Activated T-cell treated with anti-CD3 and anti-CD28 coated beads, Interleukin-2, amount 50 U/mL, for 24 hours (primary cell): ENCODE measurements around the gene KLF1.
"Not testable (repeated sequence)": the region's sequence is repeated elsewhere in the genome, so short reads cannot be mapped to it uniquely, and the experiment has no call there.

Source experiments
- DNase-seq: peaks from one replicate; pipeline ENCODE4 v3.0.0-alpha.2; 2020
- H3K27ac Mint-ChIP-seq: 2 replicates; pipeline ENCODE4 v1.8.0; 2020; ENCODE audit warnings: mild to moderate bottlenecking, mixed read lengths
- H3K27me3 Mint-ChIP-seq: 2 replicates; pipeline ENCODE4 v1.8.0; 2020; ENCODE audit warnings: mixed read lengths
- H3K36me3 Mint-ChIP-seq: 2 replicates; pipeline ENCODE4 v1.8.0; 2020; ENCODE audit warnings: low read depth, mixed read lengths
- H3K4me1 Mint-ChIP-seq: 2 replicates; pipeline ENCODE4 v1.8.0; 2020; ENCODE audit warnings: low read depth, mixed read lengths
- H3K4me3 Mint-ChIP-seq: 2 replicates; pipeline ENCODE4 v1.8.0; 2020; ENCODE audit warnings: mild to moderate bottlenecking, moderate library complexity, mixed read lengths
- H3K9me3 Mint-ChIP-seq: 2 replicates; pipeline ENCODE4 v1.8.0; 2020; ENCODE audit warnings: mixed read lengths

KLF1 gene

GRCh38 chr19:12866416-12867119, 20.4 kb downstream of the KLF1 start:
- Mint-ChIP-seq H3K4me1 (peaks cover 11% of the 10 kb centered on the region), H3K36me3 (no peaks in the 10 kb centered on the region), H3K9me3 (no peaks in the 10 kb centered on the region), H3K27ac (no peak overlapping the region), H3K4me3 (no peak overlapping the region), H3K27me3 (peaks cover 10% of the 10 kb centered on the region)
- no peak for DNase-seq

GRCh38 chr19:12865746-12866415, 21.1 kb downstream of the KLF1 start:
- Mint-ChIP-seq H3K9me3 (no peaks in the 10 kb centered on the region), H3K27me3 (peaks cover 10% of the 10 kb centered on the region), H3K27ac (no peak overlapping the region), H3K36me3 (no peaks in the 10 kb centered on the region), H3K4me1 (peaks cover 11% of the 10 kb centered on the region), H3K4me3 (no peak overlapping the region)
- DNase-seq, result no peak

GRCh38 chr19:12864721-12865715, 22.0 kb downstream of the KLF1 start:
- H3K27ac Mint-ChIP-seq, result no peak overlapping the region
- DNase-seq, result no peak
- peaks cover 10% of the 10 kb centered on the region for H3K27me3 Mint-ChIP-seq
- peaks cover 11% of the 10 kb centered on the region for H3K4me1 Mint-ChIP-seq
- no peak overlapping the region for H3K4me3 Mint-ChIP-seq
- no peaks in the 10 kb centered on the region for H3K9me3 Mint-ChIP-seq
- no peaks in the 10 kb centered on the region for H3K36me3 Mint-ChIP-seq

- H3K36me3 Mint-ChIP-seq, result no peaks in the 10 kb centered on the region
Measured at GRCh38 chr19:12864143-12864542, 22.9 kb downstream of the KLF1 start.

GRCh38 chr19:12859546-12859945, 27.5 kb downstream of the KLF1 start:
- Mint-ChIP-seq H3K27ac (no peak overlapping the region), H3K4me3 (no peak overlapping the region), H3K4me1 (no peaks in the 10 kb centered on the region), H3K9me3 (peaks cover 9% of the 10 kb centered on the region), H3K36me3 (no peaks in the 10 kb centered on the region), H3K27me3 (peaks cover 4% of the 10 kb centered on the region)
- DNase-seq, result no peak

More at GRCh38 chr19:12864143-12864542, 22.9 kb downstream of the KLF1 start:
- DNase-seq, result no peak
- Mint-ChIP-seq H3K4me3 (no peak overlapping the region), H3K27me3 (peaks cover 10% of the 10 kb centered on the region), H3K4me1 (peaks cover 11% of the 10 kb centered on the region), H3K27ac (no peak overlapping the region), H3K9me3 (no peaks in the 10 kb centered on the region)

GRCh38 chr19:12858041-12858928, 28.7 kb downstream of the KLF1 start:
- H3K4me3 Mint-ChIP-seq, result no peak overlapping the region
- no peaks in the 10 kb centered on the region for H3K4me1 Mint-ChIP-seq

GRCh38 chr19:12856653-12857052, 30.3 kb downstream of the KLF1 start:
- peaks cover 9% of the 10 kb centered on the region for H3K9me3 Mint-ChIP-seq
- no peaks in the 10 kb centered on the region for H3K36me3 Mint-ChIP-seq
- H3K4me1 Mint-ChIP-seq, result no peaks in the 10 kb centered on the region
- no peak overlapping the region for H3K4me3 Mint-ChIP-seq
- no peak for DNase-seq
- no peak overlapping the region for H3K27ac Mint-ChIP-seq
- H3K27me3 Mint-ChIP-seq, result no peaks in the 10 kb centered on the region

More at GRCh38 chr19:12858041-12858928, 28.7 kb downstream of the KLF1 start:
- Mint-ChIP-seq H3K36me3 (no peaks in the 10 kb centered on the region), H3K9me3 (peaks cover 9% of the 10 kb centered on the region), H3K27ac (no peak overlapping the region), H3K27me3 (peaks cover under 1% of the 10 kb centered on the region)
- no peak for DNase-seq

- Mint-ChIP-seq H3K36me3 (no peaks in the 10 kb centered on the region), H3K9me3 (no peaks in the 10 kb centered on the region), H3K27ac (no peak overlapping the region), H3K4me3 (peak overlapping the region; percentile 50), H3K27me3 (peaks cover 51% of the 10 kb centered on the region), H3K4me1 (peaks cover 7% of the 10 kb centered on the region)
- DNase-seq, result peak; percentile 94
Measured at GRCh38 chr19:12847159-12848139, 39.6 kb downstream of the KLF1 start.

- not testable (repeated sequence) for H3K9me3 Mint-ChIP-seq, H3K4me1 Mint-ChIP-seq, H3K27ac Mint-ChIP-seq, H3K36me3 Mint-ChIP-seq, H3K4me3 Mint-ChIP-seq, DNase-seq
- H3K27me3 Mint-ChIP-seq, result peaks cover 57% of the 10 kb centered on the region
Measured at GRCh38 chr19:12846613-12847012, 40.4 kb downstream of the KLF1 start.

GRCh38 chr19:12843999-12844732, 42.8 kb downstream of the KLF1 start:
- Mint-ChIP-seq H3K4me1 (peaks cover 27% of the 10 kb centered on the region), H3K27ac (no peak overlapping the region), H3K4me3 (no peak overlapping the region), H3K9me3 (no peaks in the 10 kb centered on the region), H3K27me3 (peaks cover 81% of the 10 kb centered on the region), H3K36me3 (no peaks in the 10 kb centered on the region)
- no peak for DNase-seq

- Mint-ChIP-seq H3K27me3 (peaks cover 82% of the 10 kb centered on the region), H3K9me3 (no peaks in the 10 kb centered on the region), H3K27ac (no peak overlapping the region), H3K4me3 (no peak overlapping the region), H3K36me3 (no peaks in the 10 kb centered on the region), H3K4me1 (peaks cover 33% of the 10 kb centered on the region)
- no peak for DNase-seq
Measured at GRCh38 chr19:12843328-12843727, 43.7 kb downstream of the KLF1 start.

- Mint-ChIP-seq H3K4me3 (no peak overlapping the region), H3K9me3 (no peaks in the 10 kb centered on the region), H3K36me3 (no peaks in the 10 kb centered on the region), H3K27me3 (peaks cover 82% of the 10 kb centered on the region), H3K27ac (no peak overlapping the region), H3K4me1 (peaks cover 32% of the 10 kb centered on the region)
- DNase-seq, result no peak
Measured at GRCh38 chr19:12842511-12842910, 44.5 kb downstream of the KLF1 start.
